ENCODE measurements around the gene TSPEAR.

TSPEAR gene

GRCh38 chr21:44711327-44712202 lies at the start of gene TSPEAR:
TSS of gene TSPEAR (minus strand) at chr21:44711572. CDS start at chr21:44711514, 58 bp downstream.
- no peak for ATAC-seq

- ATAC-seq, result no peak
Measured at GRCh38 chr21:44760376-44760775, 49.0 kb upstream of the TSPEAR start.

- no peak for ATAC-seq
Measured at GRCh38 chr21:44759628-44760285, 48.4 kb upstream of the TSPEAR start.

- no peak for ATAC-seq
Measured at GRCh38 chr21:44758781-44759627, 47.6 kb upstream of the TSPEAR start.

- ATAC-seq, result no peak
Measured at GRCh38 chr21:44758141-44758561, 46.8 kb upstream of the TSPEAR start.

- no peak for ATAC-seq
Measured at GRCh38 chr21:44757731-44758130, 46.4 kb upstream of the TSPEAR start.

GRCh38 chr21:44756423-44757185 lies 45.2 kb upstream of the TSPEAR start:
- ATAC-seq, result no peak

GRCh38 chr21:44755227-44755626 lies 43.9 kb upstream of the TSPEAR start:
- ATAC-seq, result no peak

- ATAC-seq, result no peak
Measured at GRCh38 chr21:44753357-44753756, 42.0 kb upstream of the TSPEAR start.

GRCh38 chr21:44752671-44753235 lies 41.4 kb upstream of the TSPEAR start:
- no peak for ATAC-seq

- ATAC-seq, result no peak
Measured at GRCh38 chr21:44751799-44752636, 40.6 kb upstream of the TSPEAR start.

GRCh38 chr21:44751186-44751798 lies 39.9 kb upstream of the TSPEAR start:
- no peak for ATAC-seq

- ATAC-seq, result no peak
Measured at GRCh38 chr21:44750675-44751025, 39.3 kb upstream of the TSPEAR start.

- ATAC-seq, result no peak
Measured at GRCh38 chr21:44749759-44750674, 38.6 kb upstream of the TSPEAR start.

- no peak for ATAC-seq
Measured at GRCh38 chr21:44749116-44749758, 37.9 kb upstream of the TSPEAR start.

- no peak for ATAC-seq
Measured at GRCh38 chr21:44748621-44749020, 37.2 kb upstream of the TSPEAR start.

- ATAC-seq, result no peak
Measured at GRCh38 chr21:44742418-44743153, 31.2 kb upstream of the TSPEAR start.

- no peak for ATAC-seq
Measured at GRCh38 chr21:44741921-44742320, 30.5 kb upstream of the TSPEAR start.

All from activated CD4-positive, CD25-positive, alpha-beta regulatory T cell treated with anti-CD3 and anti-CD28 coated beads, Interleukin-2, amount 50 U/mL, for 24 hours (primary cell).